Endothelial cell of umbilical vein (primary cell): ENCODE results near the gene IGF2BP2. TPM values are rescaled to one million over a fixed set of nuclear protein-coding genes. Genes with fewer than 3 reads are reported as not detected.
"Not testable (repeated sequence)": the region's sequence is repeated elsewhere in the genome, so short reads cannot be mapped to it uniquely, and the experiment has no call there.

Experiments used
- BruUV-seq: library from RNA; stranded (reverse); fragments of 400-500 nt; replicated peaks from 2 replicates; lab custom pipeline; 2021; lab: Mats Ljungman, UMichigan
- CTCF ChIA-PET: fragments of 300-600, 350-600 bp; sonication (Branson Sonifier 250); formaldehyde crosslinking; loops from one replicate; lab custom pipeline; 2021; ENCODE audit warnings: antibody characterized with exemption, inconsistent platforms; lab: Charles Lee
- POLR2A ChIA-PET: fragments of 300-600, 350-600 bp; sonication (Branson Sonifier 250); formaldehyde crosslinking; loops from one replicate; lab custom pipeline; 2021; ENCODE audit warnings: antibody characterized with exemption, inconsistent platforms; lab: Charles Lee
- DNase-seq: peaks from one replicate; pipeline ENCODE4 v3.0.0-alpha.2; 2011; ENCODE audit warnings: low read depth, low spot score
- FAIRE-seq: peaks from 2 replicates; lab custom pipeline; 2011; peaks lifted over from hg19 to GRCh38; lab: Jason Lieb, UNC
- H2AFZ ChIP-seq: 2 replicates; pipeline ENCODE4 v1.6.0; 2012; ENCODE audit warnings: low read depth, low read length, control low read depth, inconsistent platforms
- H3K27ac ChIP-seq: 2 replicates; pipeline ENCODE4 v1.5.1; 2011; ENCODE audit warnings: low read depth, mild to moderate bottlenecking, control low read depth, low read length, moderate library complexity; ENCODE audit not compliant: insufficient read depth
- H3K27me3 ChIP-seq, 2 experiments: 2 replicates each; pipeline versions ENCODE4 v1.6.0 to v1.6.1; 2011; ENCODE audit warnings: low read length in 2 of 2, mixed read lengths in 1 of 2; ENCODE audit not compliant: control insufficient read depth in 2 of 2, insufficient read depth in 2 of 2
- H3K36me3 ChIP-seq, 2 experiments: 2 replicates in 1 of 2; 3 replicates in 1 of 2; pipeline ENCODE4 v1.5.1; 2011; ENCODE audit warnings: low read length in 2 of 2, mild to moderate bottlenecking in 1 of 2, moderate library complexity in 1 of 2; ENCODE audit not compliant: control insufficient read depth in 2 of 2, insufficient read depth in 2 of 2; ENCODE audit errors: extremely low read depth in 1 of 2
- H3K4me1 ChIP-seq: 3 replicates; pipeline ENCODE4 v1.5.1; 2011; ENCODE audit warnings: mild to moderate bottlenecking, low read length; ENCODE audit not compliant: control insufficient read depth, insufficient read depth; ENCODE audit errors: extremely low read depth
- H3K4me2 ChIP-seq: 2 replicates; pipeline ENCODE4 v1.6.1; 2011; ENCODE audit warnings: low read length, control low read depth, mixed read lengths; ENCODE audit not compliant: insufficient read depth
- H3K4me3 ChIP-seq, 3 experiments: fragments of 200-600 bp in 1 of 3; sonication (generic), shearing (Covaris generic) in 1 of 3; replicated peaks in 1 of 3; 2 replicates each; pipeline ENCODE4 v1.5.1; 2011 to 2016; ENCODE audit warnings: control low read depth in 3 of 3, low read length in 3 of 3, mild to moderate bottlenecking in 2 of 3, inconsistent platforms in 1 of 3, low read depth in 1 of 3, moderate library complexity in 1 of 3; ENCODE audit not compliant: insufficient read depth in 1 of 3
- H3K79me2 ChIP-seq: 2 replicates; pipeline ENCODE4 v1.6.0; 2012; ENCODE audit warnings: low read length, inconsistent platforms; ENCODE audit not compliant: control insufficient read depth, insufficient read depth
- H3K9ac ChIP-seq: replicated peaks from 2 replicates; pipeline ENCODE3; 2011; ENCODE audit warnings: low read length, control low read depth; ENCODE audit not compliant: insufficient read depth; ENCODE audit errors: extremely low read depth
- H3K9me1 ChIP-seq: replicated peaks from 3 replicates; pipeline ENCODE4 v1.6.0; 2011; ENCODE audit warnings: mild to moderate bottlenecking, low read length; ENCODE audit not compliant: control insufficient read depth, insufficient read depth; ENCODE audit errors: extremely low read depth
- H3K9me3 ChIP-seq: replicated peaks from 2 replicates; pipeline ENCODE4 v1.5.1; 2012; ENCODE audit warnings: low read length, inconsistent platforms; ENCODE audit not compliant: control insufficient read depth, insufficient read depth
- H4K20me1 ChIP-seq: replicated peaks from 2 replicates; pipeline ENCODE3; 2011; ENCODE audit warnings: mild to moderate bottlenecking, low read length; ENCODE audit not compliant: control insufficient read depth, insufficient read depth; ENCODE audit errors: extremely low read depth
- EZH2 ChIP-seq: IDR thresholded peaks from 2 replicates; pipeline ENCODE4 v1.6.1; 2012; ENCODE audit warnings: borderline replicate concordance, low read depth, mild to moderate bottlenecking, moderate library complexity, low read length, inconsistent platforms; ENCODE audit not compliant: severe bottlenecking
- FOS ChIP-seq: IDR thresholded peaks from 2 replicates; pipeline ENCODE4 v1.6.1; 2011; ENCODE audit warnings: mild to moderate bottlenecking, low read length, moderate library complexity, borderline replicate concordance; ENCODE audit not compliant: insufficient read depth
- GATA2 ChIP-seq: IDR thresholded peaks from 2 replicates; pipeline ENCODE4 v1.7.0; 2011; ENCODE audit warnings: low read depth, mild to moderate bottlenecking, moderate library complexity, mixed read lengths, low read length; ENCODE audit not compliant: insufficient read length, insufficient read depth
- JUN ChIP-seq: IDR thresholded peaks from 2 replicates; pipeline ENCODE4 v1.6.1; 2011; ENCODE audit warnings: borderline replicate concordance, low read depth; ENCODE audit not compliant: insufficient read length, insufficient read depth
- POLR2A ChIP-seq: IDR thresholded peaks from 2 replicates; pipeline ENCODE4 v1.6.1; 2012; ENCODE audit warnings: low read depth, mild to moderate bottlenecking, control low read depth, low read length
- POLR2AphosphoS5 ChIP-seq: IDR thresholded peaks from 2 replicates; pipeline ENCODE4 v1.6.1; 2012; ENCODE audit warnings: low read depth, mild to moderate bottlenecking, control low read depth, low read length, moderate library complexity; ENCODE audit not compliant: insufficient read depth
- dilution Hi-C: fragments of 300-500 bp; cut with MboI; formaldehyde crosslinking; loops from one replicate; pipeline ENCODE4 v1.15.0; 2019; ENCODE audit warnings: low sequenced_read_pairs; ENCODE audit not compliant: extremely low pct_ligation_motif_present
- intact Hi-C: fragments of 100-400 bp; cut with micrococcal nuclease; formaldehyde crosslinking; loops from one replicate; pipeline ENCODE4 v1.10.0; 2022
- polyA plus RNA-seq, 4 experiments: library from polyadenylated mRNA; depleted of rRNA in 3 of 4; stranded (reverse) in 3 of 4; unstranded in 1 of 4; fragments of >200 nt; gene quantifications; 2 replicates each; pipeline versions ENCODE4 v1.2.1 to v1.2.3, GENCODE V29; 2011 to 2012; ENCODE audit warnings: missing spikeins in 1 of 4
- total RNA-seq: library from RNA; stranded (reverse); gene quantifications from 2 replicates; pipeline ENCODE4 v1.2.3, GENCODE V29; 2021
- TF ChIP-seq, protein P1 (sequence below): IDR thresholded peaks from 2 replicates; pipeline ENCODE4 v1.6.1; 2011; ENCODE audit not compliant: insufficient read depth, insufficient read length

IGF2BP2 gene
- total and polyA plus RNA-seq, 2 donors (not counting 3 experiments of a cell fraction or from before 2014, with no cell fraction given), result 10.7 to 130 TPM

DNA sequence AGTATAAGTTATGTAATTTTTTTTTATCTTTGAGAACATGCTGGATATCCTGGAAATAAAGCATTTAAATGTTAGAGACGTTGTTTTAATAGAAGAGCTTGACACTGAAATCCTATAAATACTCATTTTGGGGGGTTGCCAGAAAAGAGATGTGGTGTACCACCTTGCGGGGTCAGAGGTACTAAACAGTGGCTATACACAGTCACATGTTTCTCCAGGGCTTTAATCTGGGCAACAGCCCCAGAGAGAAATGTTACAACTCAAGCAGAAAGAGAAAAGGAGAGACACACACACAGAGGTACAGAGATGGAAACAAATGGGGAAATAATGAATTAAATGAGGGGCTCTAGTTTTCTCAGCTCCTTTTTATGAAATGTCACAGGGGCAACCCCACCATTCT lies 124.9 kb downstream of the IGF2BP2 start:
- TF ChIP-seq EZH2 (no peak), JUN (no peak), POLR2AphosphoS5 (no peak), GATA2 (no peak), POLR2A (no peak), FOS (no peak)
- TF ChIP-seq, protein P1, sequence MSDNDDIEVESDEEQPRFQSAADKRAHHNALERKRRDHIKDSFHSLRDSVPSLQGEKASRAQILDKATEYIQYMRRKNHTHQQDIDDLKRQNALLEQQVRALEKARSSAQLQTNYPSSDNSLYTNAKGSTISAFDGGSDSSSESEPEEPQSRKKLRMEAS, result no peak
- FAIRE-seq (no peak), DNase-seq (no peak)
- no peak overlapping the region for H3K27ac ChIP-seq
- H3K4me2 ChIP-seq, result no peak overlapping the region
- no peak overlapping the region for H3K4me3 ChIP-seq
- dilution Hi-C loops (no loop called here), intact Hi-C loops (no loop called here)
- no peak overlapping the region for H3K9ac ChIP-seq
- H3K27me3 ChIP-seq, result no peaks in the 10 kb centered on the region
- H3K36me3 ChIP-seq, result peaks cover 0 to 3% of the 10 kb centered on the region in 2 experiments
- CTCF ChIA-PET, result interaction anchor here (1.0 to 1.8 kb wide), 3 partner anchors 23 to 122 kb away, joined by 3 to 5 read pairs (median 5); no protein-coding TSS in a partner anchor
- no peak overlapping the region for H2AFZ ChIP-seq
- H3K4me1 ChIP-seq, result peaks cover 36% of the 10 kb centered on the region
- POLR2A ChIA-PET, result no interaction called here
- BruUV-seq, result no TSS peak
- no peaks in the 10 kb centered on the region for H4K20me1 ChIP-seq
- no peaks in the 10 kb centered on the region for H3K9me3 ChIP-seq
- H3K9me1 ChIP-seq, result no peaks in the 10 kb centered on the region
- H3K79me2 ChIP-seq, result peaks cover 72% of the 10 kb centered on the region

DNA sequence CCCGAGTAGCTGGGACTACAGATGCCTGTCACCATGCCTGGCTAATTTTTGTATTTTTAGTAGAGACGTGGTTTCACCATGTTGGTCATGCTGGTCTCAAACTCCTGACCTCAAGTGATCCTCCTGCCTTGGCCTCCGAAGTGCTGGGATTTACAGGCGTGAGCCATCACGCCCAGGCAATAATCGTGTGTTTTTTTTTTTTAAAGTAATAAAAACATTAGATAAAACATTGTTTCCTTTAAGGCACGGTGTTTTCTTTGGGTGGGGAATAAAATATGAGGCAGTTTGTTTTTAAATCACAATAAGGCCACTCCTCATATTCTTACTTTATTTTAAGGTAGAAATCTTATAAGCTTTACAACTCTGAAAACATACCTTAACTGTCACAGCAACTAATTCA lies 127.6 kb downstream of the IGF2BP2 start:
- CTCF ChIA-PET, BruUV-seq, dilution Hi-C loops, H3K9me1 ChIP-seq, H2AFZ ChIP-seq, H4K20me1 ChIP-seq, H3K36me3 ChIP-seq, FAIRE-seq, H3K9me3 ChIP-seq, H3K4me2 ChIP-seq, intact Hi-C loops, H3K4me3 ChIP-seq, H3K27me3 ChIP-seq, H3K9ac ChIP-seq, H3K27ac ChIP-seq, DNase-seq: not testable (repeated sequence)
- H3K79me2 ChIP-seq, result peaks cover 49% of the 10 kb centered on the region
- POLR2A ChIA-PET, result interaction anchor here (0.7 kb wide), 1 partner anchor 12 kb away, joined by 6 read pairs; no protein-coding TSS in a partner anchor
- peaks cover 19% of the 10 kb centered on the region for H3K4me1 ChIP-seq
